Spleen (tissue), 11 donors: Measurements from ENCODE around the gene LRRC15. TPM values are rescaled to one million over a fixed set of nuclear protein-coding genes. Genes with fewer than 3 reads are reported as not detected.
A peak's percentile ranks its signal among the peaks of the same experiment; 100 is the strongest.

Experiments
- DNase-seq: peaks from one replicate; pipeline ENCODE4 v3.0.0-alpha.2; 2020
- H3K27ac ChIP-seq, 8 donors: fragments of 200-600 bp; sonication (generic) in 7 of 8; 1 replicate in 4 of 8; 2 replicates in 4 of 8; pipeline versions ENCODE4 v1.5.0 to v1.8.0; 2016 to 2021; ENCODE audit warnings: inconsistent platforms in 4 of 8, mild to moderate bottlenecking in 4 of 8, moderate library complexity in 1 of 8
- H3K27me3 ChIP-seq, 7 donors: fragments of 200-600 bp; sonication (generic) in 6 of 7; replicated peaks in 1 of 7; 1 replicate in 4 of 7; 2 replicates in 3 of 7; pipeline versions ENCODE4 v1.5.0 to v1.8.0; 2016 to 2021; ENCODE audit warnings: inconsistent platforms in 3 of 7, mild to moderate bottlenecking in 1 of 7
- H3K36me3 ChIP-seq, 6 donors: fragments of 200-600 bp; sonication (generic) in 5 of 6; 1 replicate in 4 of 6; 2 replicates in 2 of 6; pipeline versions ENCODE4 v1.5.0 to v1.8.0; 2016 to 2021; ENCODE audit warnings: inconsistent platforms in 2 of 6
- H3K4me1 ChIP-seq, 6 donors: fragments of 200-600 bp; sonication (generic) in 5 of 6; 1 replicate in 3 of 6; 2 replicates in 3 of 6; pipeline versions ENCODE4 v1.5.0 to v1.8.0; 2016 to 2021; ENCODE audit warnings: inconsistent platforms in 3 of 6
- H3K4me3 ChIP-seq, 8 donors: fragments of 200-600 bp; sonication (generic) in 7 of 8; 1 replicate in 4 of 8; 2 replicates in 4 of 8; pipeline versions ENCODE4 v1.5.0 to v1.8.0; 2016 to 2021; ENCODE audit warnings: inconsistent platforms in 4 of 8, mild to moderate bottlenecking in 4 of 8, moderate library complexity in 2 of 8
- H3K9me3 ChIP-seq, 8 donors: fragments of 200-600 bp; sonication (generic) in 7 of 8; 1 replicate in 4 of 8; 2 replicates in 4 of 8; pipeline versions ENCODE4 v1.5.0 to v1.8.0; 2016 to 2021; ENCODE audit warnings: inconsistent platforms in 4 of 8
- POLR2A ChIP-seq, 3 donors: fragments of 450-650 bp; IDR thresholded peaks; one replicate each; pipeline ENCODE4 v1.5.1; 2017; ENCODE audit warnings: antibody characterized with exemption in 3 of 3, mild to moderate bottlenecking in 1 of 3
- POLR2AphosphoS5 ChIP-seq, 3 donors: sonication (generic); formaldehyde crosslinking; IDR thresholded peaks; one replicate each; pipeline ENCODE4 v1.5.1; 2017; ENCODE audit warnings: antibody characterized with exemption in 3 of 3
- WGBS, 5 donors: extraction: QIAGEN DNeasy Blood & Tissue Kit in 3 of 5; methylation state at CpG; one replicate each; pipeline versions ENCODE4 v1.1.5 to v1.1.7; 2013 to 2018; 5-methylcytosine and 5-hydroxymethylcytosine counted together
- intact Hi-C: fragments of 100-400 bp; cut with DNase I; formaldehyde crosslinking; loops from one replicate; pipeline ENCODE4 v1.15.0; 2023; ENCODE audit warnings: low total_unique reads
- polyA plus RNA-seq, 3 donors: library from polyadenylated mRNA; stranded (reverse); fragments of 200-250 nt; gene quantifications; one replicate each; pipeline ENCODE4 v1.2.1, GENCODE V29; 2013
- total RNA-seq, 7 donors: library from RNA; depleted of rRNA in 3 of 7; stranded (reverse); fragments of >200 nt in 3 of 7; fragmentation: NEBNext Ultra II Directional in 4 of 7; extraction: Animal tissue kit (Norgen Biotek cat#: 25700) in 4 of 7; gene quantifications; one replicate each; pipeline versions ENCODE4 v1.1.0 to v1.2.1, GENCODE V29; 2016 to 2021
- TF ChIP-seq, protein P1 (sequence below), 11 experiments: fragments of 200-600 bp in 7 of 11; fragments of 450-650 bp in 4 of 11; sonication (generic) in 4 of 11; IDR thresholded peaks in 8 of 11; conservative IDR thresholded peaks in 3 of 11; 1 replicate in 7 of 11; 2 replicates in 4 of 11; pipeline versions ENCODE4 v1.4.0 to v1.8.0; 2016 to 2021; ENCODE audit warnings: antibody characterized with exemption in 11 of 11, inconsistent platforms in 4 of 11, mild to moderate bottlenecking in 1 of 11
- donor health status: healthy with polysubstance abuse.
- donor health status: DM: no; HTN: no; CAD: no; lungs with moderate emphysema.
- donor health status: DM: no; HTN: no; CAD: no.
- donor health status: Bipolar disorder and iron deficiency.
- donor health status: healthy.
- donor health status: DM: no; HTN: no; CAD: no.
- donor health status: DM: yes; HTN: yes; CAD: no.

The LRRC15 gene
- total and polyA plus RNA-seq, 10 donors: 0.09 to 1.1 (median 0.35) TPM; not detected in 1

DNA sequence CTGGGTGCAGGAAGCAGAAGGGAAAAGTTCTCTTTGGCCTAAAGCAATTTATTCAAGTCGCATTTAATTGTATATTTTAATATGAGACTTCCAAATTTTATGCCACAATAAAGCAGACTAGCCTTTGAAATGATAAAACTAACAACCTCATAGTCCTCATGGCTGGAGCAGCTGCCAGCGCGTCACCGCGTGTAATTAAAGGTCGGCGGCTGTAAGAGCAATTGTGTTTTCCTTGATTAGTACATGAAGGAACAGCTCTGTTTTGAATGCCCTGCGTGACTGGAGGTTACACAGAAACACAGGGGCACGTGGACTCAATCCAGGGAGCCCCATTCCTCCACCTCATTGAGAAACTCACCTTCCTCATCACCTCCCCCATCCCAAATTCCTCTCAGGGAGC lies 10.1 kb upstream of the LRRC15 start:
- Histone ChIP-seq H3K27me3 (peaks cover 0 to 70% (median 0%) of the 10 kb centered on the region in 7 donors), H3K9me3 (no peaks in the 10 kb centered on the region), H3K27ac (no peak overlapping the region), H3K36me3 (no peaks in the 10 kb centered on the region), H3K4me1 (peaks cover 0 to 4% (median 0%) of the 10 kb centered on the region in 6 donors), H3K4me3 (no peak overlapping the region)
- TF ChIP-seq POLR2A (IDR thresholded peaks at IDR 0.05) (no peak), POLR2AphosphoS5 (IDR thresholded peaks at IDR 0.05) (no peak)
- TF ChIP-seq, protein P1, sequence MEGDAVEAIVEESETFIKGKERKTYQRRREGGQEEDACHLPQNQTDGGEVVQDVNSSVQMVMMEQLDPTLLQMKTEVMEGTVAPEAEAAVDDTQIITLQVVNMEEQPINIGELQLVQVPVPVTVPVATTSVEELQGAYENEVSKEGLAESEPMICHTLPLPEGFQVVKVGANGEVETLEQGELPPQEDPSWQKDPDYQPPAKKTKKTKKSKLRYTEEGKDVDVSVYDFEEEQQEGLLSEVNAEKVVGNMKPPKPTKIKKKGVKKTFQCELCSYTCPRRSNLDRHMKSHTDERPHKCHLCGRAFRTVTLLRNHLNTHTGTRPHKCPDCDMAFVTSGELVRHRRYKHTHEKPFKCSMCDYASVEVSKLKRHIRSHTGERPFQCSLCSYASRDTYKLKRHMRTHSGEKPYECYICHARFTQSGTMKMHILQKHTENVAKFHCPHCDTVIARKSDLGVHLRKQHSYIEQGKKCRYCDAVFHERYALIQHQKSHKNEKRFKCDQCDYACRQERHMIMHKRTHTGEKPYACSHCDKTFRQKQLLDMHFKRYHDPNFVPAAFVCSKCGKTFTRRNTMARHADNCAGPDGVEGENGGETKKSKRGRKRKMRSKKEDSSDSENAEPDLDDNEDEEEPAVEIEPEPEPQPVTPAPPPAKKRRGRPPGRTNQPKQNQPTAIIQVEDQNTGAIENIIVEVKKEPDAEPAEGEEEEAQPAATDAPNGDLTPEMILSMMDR (IDR thresholded peaks at IDR 0.05 in 8 of 11, conservative IDR thresholded peaks at IDR 0.05 in 3 of 11): no peak
- intact Hi-C loops: no loop called here
- DNase-seq: no peak
- WGBS, 5 donors: 87 to 91% (median 89%) methylated on average over 9 of the region's 9 CpGs

DNA sequence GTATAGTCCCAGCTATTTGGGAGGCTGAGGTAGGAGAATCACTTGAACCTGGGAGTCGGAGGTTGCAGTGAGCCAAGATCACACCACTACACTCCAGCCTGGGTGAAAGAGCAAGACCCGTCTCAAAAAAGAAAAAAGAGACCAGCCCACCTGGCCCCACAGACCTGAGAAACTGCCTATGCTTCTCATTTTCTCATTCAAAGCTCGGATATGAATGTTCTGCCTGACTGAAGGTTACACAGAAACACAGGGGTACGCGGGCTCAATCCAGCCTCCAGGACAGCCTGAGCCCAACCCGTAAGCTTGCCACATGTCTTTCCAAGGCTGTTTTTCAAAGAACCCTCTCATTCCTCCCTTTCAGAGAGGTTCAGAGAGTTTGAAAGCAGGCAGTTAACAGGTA lies 9.7 kb upstream of the LRRC15 start:
- 89 to 97% (median 91%) methylated on average over 6 of the region's 6 CpGs for WGBS, 5 donors
- intact Hi-C loops: no loop called here
- peaks cover 0 to 4% (median 0%) of the 10 kb centered on the region in 6 donors for H3K4me1 ChIP-seq
- no peaks in the 10 kb centered on the region for H3K36me3 ChIP-seq
- H3K9me3 ChIP-seq: no peaks in the 10 kb centered on the region
- no peak overlapping the region for H3K27ac ChIP-seq
- H3K27me3 ChIP-seq: peaks cover 0 to 66% (median 0%) of the 10 kb centered on the region in 7 donors
- DNase-seq: peak; percentile 33
- TF ChIP-seq POLR2A (IDR thresholded peaks at IDR 0.05): no peak
- no peak for TF ChIP-seq POLR2AphosphoS5 (IDR thresholded peaks at IDR 0.05)
- TF ChIP-seq, protein P1 (IDR thresholded peaks at IDR 0.05 in 8 of 11, conservative IDR thresholded peaks at IDR 0.05 in 3 of 11): no peak
- H3K4me3 ChIP-seq: no peak overlapping the region

DNA sequence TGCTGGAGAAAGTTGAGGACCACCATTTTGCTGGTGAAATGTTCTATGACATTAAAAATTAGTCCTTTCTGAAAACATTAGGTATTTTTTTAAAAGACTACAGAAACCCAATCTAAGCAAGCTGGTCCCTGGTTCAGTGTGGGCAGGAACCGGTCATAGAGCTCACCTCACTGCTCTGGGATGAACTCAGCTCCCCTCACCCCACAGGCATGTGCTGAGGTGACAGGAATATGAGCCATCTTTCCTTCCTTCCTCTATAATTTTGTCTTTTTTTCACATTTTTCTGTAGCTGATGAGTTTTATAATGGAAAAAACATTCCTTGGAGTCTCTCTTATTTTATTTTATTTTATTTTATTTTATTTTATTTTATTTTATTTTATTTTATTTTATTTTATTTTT lies 8.2 kb upstream of the LRRC15 start:
- Histone ChIP-seq H3K9me3 (no peaks in the 10 kb centered on the region), H3K4me3 (no peak overlapping the region), H3K36me3 (no peaks in the 10 kb centered on the region), H3K27ac (no peak overlapping the region), H3K4me1 (peaks cover 0 to 4% (median 0%) of the 10 kb centered on the region in 6 donors), H3K27me3 (peaks cover 0 to 60% (median 0%) of the 10 kb centered on the region in 7 donors)
- DNase-seq: no peak
- WGBS, 5 donors: 71 to 95% (median 91%) methylated on average over 1 of the region's 1 CpG
- intact Hi-C loops: no loop called here
- TF ChIP-seq, protein P1 (IDR thresholded peaks at IDR 0.05 in 8 of 11, conservative IDR thresholded peaks at IDR 0.05 in 3 of 11): no peak
- TF ChIP-seq POLR2AphosphoS5 (IDR thresholded peaks at IDR 0.05): no peak
- no peak for TF ChIP-seq POLR2A (IDR thresholded peaks at IDR 0.05)

DNA sequence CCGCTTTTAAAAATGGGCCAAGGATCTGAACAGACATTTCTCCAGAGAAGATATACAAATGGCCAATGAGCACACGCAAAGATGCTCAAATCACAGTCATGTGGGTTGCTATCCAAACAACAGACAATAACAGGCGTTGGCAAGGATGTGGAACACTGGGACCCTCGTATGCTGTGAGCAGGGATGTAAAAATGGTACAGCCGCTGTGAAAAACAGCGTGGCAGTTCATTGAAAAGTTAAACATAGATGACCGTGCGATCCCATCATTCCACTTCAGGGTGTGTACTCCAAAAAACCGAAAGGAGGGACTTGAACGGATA lies 6.7 kb upstream of the LRRC15 start:
- no peak for DNase-seq
- TF ChIP-seq POLR2AphosphoS5 (IDR thresholded peaks at IDR 0.05): no peak
- no peak for TF ChIP-seq POLR2A (IDR thresholded peaks at IDR 0.05)
- TF ChIP-seq, protein P1 (IDR thresholded peaks at IDR 0.05 in 8 of 11, conservative IDR thresholded peaks at IDR 0.05 in 3 of 11): no peak

More for the DNA sequence above, 6.7 kb upstream of the LRRC15 start:
- Histone ChIP-seq H3K4me3 (no peak overlapping the region), H3K27ac (no peak overlapping the region), H3K9me3 (no peaks in the 10 kb centered on the region), H3K36me3 (no peaks in the 10 kb centered on the region), H3K27me3 (peaks cover 0 to 55% (median 0%) of the 10 kb centered on the region in 7 donors), H3K4me1 (peaks cover 0 to 4% (median 0%) of the 10 kb centered on the region in 6 donors)
- WGBS, 5 donors: 88 to 94% (median 89%) methylated on average over 10 of the region's 10 CpGs
- intact Hi-C loops: no loop called here
